HepG2 (cell line): Measurements from ENCODE around the gene NARF. TPM values are rescaled to one million over a fixed set of nuclear protein-coding genes. Genes with fewer than 3 reads are reported as not detected.

Source experiments
- KAT8 ChIP-seq: IDR thresholded peaks from 2 replicates; pipeline ENCODE4 v1.6.1; 2016; ENCODE audit warnings: missing genetic modification reagents, missing compliant biosample characterization
- SETDB1 ChIP-seq: sonication (generic); formaldehyde crosslinking; IDR thresholded peaks from 2 replicates; pipeline ENCODE4 v1.5.1; 2020; ENCODE audit warnings: missing genetic modification reagents, mild to moderate bottlenecking, borderline replicate concordance
- SIX4 ChIP-seq: sonication (generic); formaldehyde crosslinking; IDR thresholded peaks from 2 replicates; pipeline ENCODE4 v1.4.0; 2020; ENCODE audit warnings: missing genetic modification reagents
- ZBTB40 ChIP-seq, 2 experiments: fragments of 450-650 bp in 1 of 2; sonication (generic) in 1 of 2; formaldehyde crosslinking in 1 of 2; IDR thresholded peaks; 2 replicates each; pipeline versions ENCODE4 v1.6.1 to v1.8.0; 2016 to 2022; ENCODE audit warnings: antibody characterized with exemption in 1 of 2, mild to moderate bottlenecking in 1 of 2, missing genetic modification reagents in 1 of 2
- ZNF101 ChIP-seq: sonication (generic); formaldehyde crosslinking; IDR thresholded peaks from 2 replicates; pipeline ENCODE4 v1.4.0; 2020; ENCODE audit warnings: mild to moderate bottlenecking, low read depth, missing genetic modification reagents, borderline replicate concordance
- ZNF121 ChIP-seq: sonication (generic); formaldehyde crosslinking; IDR thresholded peaks from 2 replicates; pipeline ENCODE4 v1.5.0; 2020; ENCODE audit warnings: mild to moderate bottlenecking, missing genetic modification reagents
- ZNF367 ChIP-seq: sonication (generic); formaldehyde crosslinking; IDR thresholded peaks from 2 replicates; pipeline ENCODE4 v1.4.0; 2020; ENCODE audit warnings: missing genetic modification reagents, borderline replicate concordance
- ZNF446 ChIP-seq: sonication (generic); formaldehyde crosslinking; IDR thresholded peaks from 2 replicates; pipeline ENCODE4 v1.5.0; 2020; ENCODE audit warnings: mild to moderate bottlenecking, missing genetic modification reagents
- ZNF549 ChIP-seq: sonication (generic); formaldehyde crosslinking; IDR thresholded peaks from 2 replicates; pipeline ENCODE4 v1.5.0; 2020; ENCODE audit warnings: missing genetic modification reagents
- ZNF770 ChIP-seq: sonication (generic); formaldehyde crosslinking; IDR thresholded peaks from 2 replicates; pipeline ENCODE4 v1.5.0; 2020; ENCODE audit warnings: mild to moderate bottlenecking, missing genetic modification reagents
- ZSCAN30 ChIP-seq: sonication (generic); formaldehyde crosslinking; IDR thresholded peaks from 2 replicates; pipeline ENCODE4 v1.5.0; 2020; ENCODE audit warnings: mild to moderate bottlenecking, missing genetic modification reagents
- polyA plus RNA-seq, 8 experiments: library from polyadenylated mRNA; depleted of rRNA in 3 of 8; stranded (reverse) in 7 of 8; unstranded in 1 of 8; fragments of >200 nt; fragmentation: Illumina TruSeq in 4 of 8; extraction: Trizol in 4 of 8; gene quantifications; 2 replicates each; pipeline versions ENCODE4 v1.2.1 to v1.2.3, GENCODE V29; 2011 to 2016; ENCODE audit warnings: low read depth in 4 of 8, missing spikeins in 1 of 8, mixed read lengths in 1 of 8; ENCODE audit not compliant: insufficient read depth in 1 of 8
- total RNA-seq, 5 experiments: library from RNA; depleted of rRNA; stranded (reverse); fragments of >200 nt; fragmentation: Illumina TruSeq; extraction: Trizol; gene quantifications; 2 replicates each; pipeline ENCODE4 v1.2.3, GENCODE V29; 2016; ENCODE audit warnings: low read depth in 1 of 5
- TF ChIP-seq, protein P1 (sequence below): sonication (generic); formaldehyde crosslinking; IDR thresholded peaks from 2 replicates; pipeline ENCODE4 v1.4.0; 2020; ENCODE audit warnings: missing genetic modification reagents, borderline replicate concordance

The NARF gene
- total and polyA plus RNA-seq, 2 of the 13 experiments (the other 11 are each of a cell fraction or from before 2014, with no cell fraction given), result 61.1 to 144 TPM

GRCh38 chr17:82414548-82415281 is 43.8 kb upstream of the NARF start (continued):
- TF ChIP-seq ZBTB40 (IDR thresholded peaks at IDR 0.05), result no peak
- TF ChIP-seq ZBTB40 (CRISPR knock-in tag; IDR thresholded peaks at IDR 0.05), result peak; percentile 81
- peak; percentile 98 for TF ChIP-seq ZSCAN30 (CRISPR knock-in tag)
- TF ChIP-seq ZNF367 (CRISPR knock-in tag), result peak; percentile 96; the same call in 1 of the 2 replicates
- peak; percentile 68; the same call in 1 of the 2 replicates for TF ChIP-seq ZNF549
- TF ChIP-seq ZNF770 (CRISPR knock-in tag), result no peak
- no peak for TF ChIP-seq SETDB1
- peak; percentile 73; the same call in 1 of the 2 replicates for TF ChIP-seq SIX4
- 0 out of 2 replicates have a peak, but pooled peaks have one; percentile 63 for TF ChIP-seq ZNF121 (CRISPR knock-in tag)
- peak; percentile 87 for TF ChIP-seq KAT8
- no peak for TF ChIP-seq ZNF101 (CRISPR knock-in tag)
- TF ChIP-seq ZNF446 (CRISPR knock-in tag), result peak; percentile 97; the same call in 1 of the 2 replicates
- TF ChIP-seq, protein P1, sequence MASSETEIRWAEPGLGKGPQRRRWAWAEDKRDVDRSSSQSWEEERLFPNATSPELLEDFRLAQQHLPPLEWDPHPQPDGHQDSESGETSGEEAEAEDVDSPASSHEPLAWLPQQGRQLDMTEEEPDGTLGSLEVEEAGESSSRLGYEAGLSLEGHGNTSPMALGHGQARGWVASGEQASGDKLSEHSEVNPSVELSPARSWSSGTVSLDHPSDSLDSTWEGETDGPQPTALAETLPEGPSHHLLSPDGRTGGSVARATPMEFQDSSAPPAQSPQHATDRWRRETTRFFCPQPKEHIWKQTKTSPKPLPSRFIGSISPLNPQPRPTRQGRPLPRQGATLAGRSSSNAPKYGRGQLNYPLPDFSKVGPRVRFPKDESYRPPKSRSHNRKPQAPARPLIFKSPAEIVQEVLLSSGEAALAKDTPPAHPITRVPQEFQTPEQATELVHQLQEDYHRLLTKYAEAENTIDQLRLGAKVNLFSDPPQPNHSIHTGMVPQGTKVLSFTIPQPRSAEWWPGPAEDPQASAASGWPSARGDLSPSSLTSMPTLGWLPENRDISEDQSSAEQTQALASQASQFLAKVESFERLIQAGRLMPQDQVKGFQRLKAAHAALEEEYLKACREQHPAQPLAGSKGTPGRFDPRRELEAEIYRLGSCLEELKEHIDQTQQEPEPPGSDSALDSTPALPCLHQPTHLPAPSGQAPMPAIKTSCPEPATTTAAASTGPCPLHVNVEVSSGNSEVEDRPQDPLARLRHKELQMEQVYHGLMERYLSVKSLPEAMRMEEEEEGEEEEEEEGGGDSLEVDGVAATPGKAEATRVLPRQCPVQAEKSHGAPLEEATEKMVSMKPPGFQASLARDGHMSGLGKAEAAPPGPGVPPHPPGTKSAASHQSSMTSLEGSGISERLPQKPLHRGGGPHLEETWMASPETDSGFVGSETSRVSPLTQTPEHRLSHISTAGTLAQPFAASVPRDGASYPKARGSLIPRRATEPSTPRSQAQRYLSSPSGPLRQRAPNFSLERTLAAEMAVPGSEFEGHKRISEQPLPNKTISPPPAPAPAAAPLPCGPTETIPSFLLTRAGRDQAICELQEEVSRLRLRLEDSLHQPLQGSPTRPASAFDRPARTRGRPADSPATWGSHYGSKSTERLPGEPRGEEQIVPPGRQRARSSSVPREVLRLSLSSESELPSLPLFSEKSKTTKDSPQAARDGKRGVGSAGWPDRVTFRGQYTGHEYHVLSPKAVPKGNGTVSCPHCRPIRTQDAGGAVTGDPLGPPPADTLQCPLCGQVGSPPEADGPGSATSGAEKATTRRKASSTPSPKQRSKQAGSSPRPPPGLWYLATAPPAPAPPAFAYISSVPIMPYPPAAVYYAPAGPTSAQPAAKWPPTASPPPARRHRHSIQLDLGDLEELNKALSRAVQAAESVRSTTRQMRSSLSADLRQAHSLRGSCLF (CRISPR knock-in tag), result peak; percentile 98
